ENCODE measurements around the gene ADARB1.

ADARB1 gene

DNA sequence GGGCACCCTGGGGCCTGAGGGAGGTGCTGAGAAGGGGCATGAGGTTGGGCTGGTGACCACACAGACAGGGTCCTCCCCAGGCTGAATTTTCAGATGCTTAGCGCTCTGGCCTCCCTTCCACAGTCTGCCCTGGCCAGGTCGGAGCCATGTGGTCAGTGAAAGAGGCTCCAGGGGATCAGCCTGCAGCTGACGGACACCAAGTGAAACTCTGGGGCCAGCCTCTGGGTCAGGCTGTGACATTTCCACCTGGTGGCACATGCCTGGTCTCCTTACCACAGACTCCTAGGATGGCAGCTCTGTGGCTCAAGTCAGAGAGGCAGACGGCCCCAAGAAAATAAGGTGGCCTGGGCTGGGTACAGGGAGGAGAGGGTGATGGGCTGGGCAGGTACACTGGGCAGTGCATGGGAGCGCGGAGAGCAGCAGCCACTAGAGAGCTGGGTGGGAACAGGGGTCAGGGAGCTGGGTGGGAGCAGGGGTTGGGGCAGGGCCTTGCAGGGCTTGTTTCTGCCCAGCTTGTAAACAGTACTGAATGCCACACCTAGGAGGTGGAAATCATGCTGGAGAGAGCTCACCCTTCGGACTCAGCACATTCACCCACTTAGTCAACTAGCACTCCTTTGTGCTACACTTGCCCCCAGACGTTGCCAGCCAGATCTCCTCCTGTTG, 20.7 kb upstream of the ADARB1 start:
- CTCF ChIA-PET: interaction anchor here (0.9 kb wide), 1 partner anchor 12 kb away, joined by 3 read pairs; no protein-coding TSS in a partner anchor
- H3K4me3 ChIP-seq (ENCODE audit: low read depth, low read length): no peak overlapping the region
- no peak for DNase-seq (ENCODE audit: low read depth, low spot score)
- POLR2A ChIA-PET: no interaction called here
- TF ChIP-seq, protein P1, sequence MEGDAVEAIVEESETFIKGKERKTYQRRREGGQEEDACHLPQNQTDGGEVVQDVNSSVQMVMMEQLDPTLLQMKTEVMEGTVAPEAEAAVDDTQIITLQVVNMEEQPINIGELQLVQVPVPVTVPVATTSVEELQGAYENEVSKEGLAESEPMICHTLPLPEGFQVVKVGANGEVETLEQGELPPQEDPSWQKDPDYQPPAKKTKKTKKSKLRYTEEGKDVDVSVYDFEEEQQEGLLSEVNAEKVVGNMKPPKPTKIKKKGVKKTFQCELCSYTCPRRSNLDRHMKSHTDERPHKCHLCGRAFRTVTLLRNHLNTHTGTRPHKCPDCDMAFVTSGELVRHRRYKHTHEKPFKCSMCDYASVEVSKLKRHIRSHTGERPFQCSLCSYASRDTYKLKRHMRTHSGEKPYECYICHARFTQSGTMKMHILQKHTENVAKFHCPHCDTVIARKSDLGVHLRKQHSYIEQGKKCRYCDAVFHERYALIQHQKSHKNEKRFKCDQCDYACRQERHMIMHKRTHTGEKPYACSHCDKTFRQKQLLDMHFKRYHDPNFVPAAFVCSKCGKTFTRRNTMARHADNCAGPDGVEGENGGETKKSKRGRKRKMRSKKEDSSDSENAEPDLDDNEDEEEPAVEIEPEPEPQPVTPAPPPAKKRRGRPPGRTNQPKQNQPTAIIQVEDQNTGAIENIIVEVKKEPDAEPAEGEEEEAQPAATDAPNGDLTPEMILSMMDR (IDR thresholded peaks at IDR 0.05; ENCODE audit: insufficient read depth, low read length, missing control alignments): no peak

DNA sequence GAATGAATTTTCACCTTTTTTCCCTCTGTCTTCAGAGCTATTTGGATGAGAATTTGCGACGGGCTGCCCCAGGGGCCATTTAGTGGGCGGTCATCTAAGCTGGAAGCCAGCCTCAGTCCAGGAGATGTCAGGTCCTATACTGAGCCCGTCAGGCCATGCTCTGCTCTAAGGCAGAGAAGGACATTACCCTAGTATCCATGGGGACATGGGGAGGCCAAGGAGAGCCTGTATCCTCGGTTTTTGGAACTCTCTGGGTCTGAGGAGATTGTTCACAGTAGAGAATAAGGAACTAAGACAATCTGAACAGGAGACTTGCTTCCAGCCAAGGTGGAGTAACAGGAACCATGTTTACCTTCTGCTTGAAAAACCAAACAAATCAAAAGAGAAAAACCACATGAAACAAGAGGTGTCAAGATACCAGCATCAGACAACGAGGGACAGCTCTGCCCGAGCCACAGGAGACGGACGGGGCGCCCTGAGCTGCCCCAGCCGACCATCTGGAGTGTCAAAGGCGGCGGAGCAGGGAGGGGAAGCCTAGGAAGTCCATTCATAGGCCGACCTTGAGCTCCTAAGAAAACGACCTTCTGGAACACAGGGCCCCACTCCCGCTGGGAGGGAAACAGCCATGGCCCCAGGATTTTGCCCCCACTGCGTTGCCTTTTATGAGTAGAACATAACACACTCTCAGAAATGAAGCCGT, 20.0 kb upstream of the ADARB1 start:
- DNase-seq (ENCODE audit: low read depth, low spot score): no peak
- POLR2A ChIA-PET: no interaction called here
- CTCF ChIA-PET: no interaction called here
- TF ChIP-seq, protein P1 (IDR thresholded peaks at IDR 0.05; ENCODE audit: insufficient read depth, low read length, missing control alignments): no peak
- H3K4me3 ChIP-seq (ENCODE audit: low read depth, low read length): no peak overlapping the region

DNA sequence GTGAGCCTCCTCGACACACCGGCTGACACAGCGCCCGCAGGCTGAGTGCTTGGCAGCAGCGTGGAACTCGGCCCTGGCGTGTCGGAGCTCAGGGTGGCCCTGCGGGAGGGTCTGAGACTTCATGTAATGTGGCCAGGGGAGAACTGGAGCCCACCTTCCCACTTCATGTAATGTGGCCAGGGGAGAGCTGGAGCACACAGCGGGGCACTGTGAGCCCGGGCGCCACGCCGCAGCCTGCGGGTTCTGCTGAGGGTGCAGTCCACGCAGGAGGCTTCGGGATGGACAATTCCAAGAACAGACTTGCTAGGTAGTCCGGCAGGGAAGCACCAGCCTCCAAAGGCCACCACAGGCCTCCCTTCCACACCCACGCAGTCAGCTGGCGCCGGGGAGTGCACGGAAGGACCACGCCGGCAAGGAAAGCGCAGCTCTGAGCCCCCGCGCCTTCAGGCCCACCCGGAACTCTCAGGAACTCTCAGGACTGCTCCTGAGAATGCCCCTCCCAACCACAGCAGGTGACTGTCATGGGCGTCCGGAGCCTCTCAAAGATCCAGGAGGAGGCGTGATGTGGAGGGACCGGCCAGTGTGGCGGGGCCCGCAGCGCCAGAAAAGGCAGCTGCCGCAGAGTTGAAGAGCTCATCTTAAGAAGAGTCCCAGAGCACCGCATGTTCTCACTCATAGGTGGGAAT, 19.3 kb upstream of the ADARB1 start:
- DNase-seq (ENCODE audit: low read depth, low spot score): no peak
- no peak overlapping the region for H3K4me3 ChIP-seq (ENCODE audit: low read depth, low read length)
- ChIA-PET POLR2A (no interaction called here), CTCF (no interaction called here)
- TF ChIP-seq, protein P1 (IDR thresholded peaks at IDR 0.05; ENCODE audit: insufficient read depth, low read length, missing control alignments): no peak

DNA sequence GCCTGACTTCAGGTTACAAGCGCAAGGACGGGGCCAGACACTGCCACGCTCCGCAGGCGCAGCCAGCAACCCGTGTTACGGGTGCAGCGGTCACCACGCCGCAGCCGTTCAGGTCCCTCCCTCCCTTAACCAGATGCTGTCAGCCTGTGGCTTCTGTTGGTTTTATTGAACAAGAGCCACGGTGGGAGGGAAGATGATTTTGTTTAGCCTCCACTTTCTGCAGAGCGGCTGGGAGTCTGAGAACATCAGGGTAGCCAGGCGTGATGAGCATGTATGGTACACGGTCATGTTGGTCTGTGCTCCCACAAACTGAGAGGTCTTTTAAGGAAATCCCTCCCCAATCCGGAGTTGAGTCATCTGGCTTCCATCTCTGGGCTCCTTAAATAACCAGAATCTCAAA, 18.5 kb upstream of the ADARB1 start:
- no peak overlapping the region for H3K4me3 ChIP-seq (ENCODE audit: low read depth, low read length)
- ChIA-PET POLR2A (no interaction called here), CTCF (no interaction called here)
- DNase-seq (ENCODE audit: low read depth, low spot score): no peak
- TF ChIP-seq, protein P1 (IDR thresholded peaks at IDR 0.05; ENCODE audit: insufficient read depth, low read length, missing control alignments): no peak

DNA sequence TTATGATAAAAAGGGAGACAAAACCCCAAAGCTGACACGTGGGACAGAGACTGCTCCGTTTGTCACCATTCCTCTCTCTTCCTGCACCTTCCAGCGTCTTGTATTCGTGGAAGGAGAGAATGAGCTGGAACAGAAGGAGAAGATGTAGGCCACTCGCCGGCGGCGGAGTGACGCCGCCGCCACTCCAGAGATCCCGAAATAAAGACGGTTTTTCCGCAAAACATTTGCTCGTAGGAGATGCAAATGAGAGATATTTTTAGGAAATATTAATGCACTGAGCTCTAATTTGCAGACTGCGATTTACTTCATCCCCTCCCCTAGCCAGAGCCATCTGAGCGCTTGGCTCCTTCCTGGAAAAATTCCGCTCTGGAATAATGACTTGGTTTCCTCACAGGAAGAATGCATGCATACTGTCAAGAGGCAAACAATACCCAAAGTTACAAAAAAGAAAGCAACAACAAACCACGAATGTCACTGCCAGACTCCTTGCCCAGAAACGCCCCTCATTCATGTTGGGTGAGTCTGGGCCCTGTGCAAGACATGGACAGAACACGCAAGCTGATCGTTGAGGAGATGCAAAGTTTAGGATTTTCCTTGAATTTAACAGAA, 18.0 kb upstream of the ADARB1 start:
- POLR2A ChIA-PET: no interaction called here
- TF ChIP-seq, protein P1 (IDR thresholded peaks at IDR 0.05; ENCODE audit: insufficient read depth, low read length, missing control alignments): no peak
- DNase-seq (ENCODE audit: low read depth, low spot score): no peak
- CTCF ChIA-PET: no interaction called here
- no peak overlapping the region for H3K4me3 ChIP-seq (ENCODE audit: low read depth, low read length)
